Measurements from ENCODE around the gene TSN.

GRCh38 chr2:121717529-121717928 lies 37.9 kb upstream of the TSN start:
- TF ChIP-seq CTCF (optimal IDR thresholded peaks at IDR 0.05 in 1 of 3, IDR thresholded peaks at IDR 0.05 in 1 of 3, conservative IDR thresholded peaks at IDR 0.05 in 1 of 3; ENCODE audit: extremely low read depth in 1 of 3, insufficient read depth in 2 of 3, low read length in 3 of 3) (no peak), EZH2 (IDR thresholded peaks at IDR 0.05; ENCODE audit: low read length) (no peak)

Data from keratinocyte (primary cell).